Osteocyte (in vitro differentiated cells): Measurements from ENCODE around the gene IGSF5. TPM values are rescaled to one million over a fixed set of nuclear protein-coding genes. Genes with fewer than 3 reads are reported as not detected.

Source experiments
- DNase-seq: peaks from one replicate; pipeline ENCODE4 v3.0.0; 2021; ENCODE audit warnings: mixed read lengths; ENCODE audit not compliant: unreplicated experiment; ENCODE audit errors: extremely low spot score
- H3K27ac Mint-ChIP-seq: one replicate; pipeline ENCODE4 v1.8.0; 2021; ENCODE audit warnings: mild to moderate bottlenecking, mixed read lengths; ENCODE audit not compliant: unreplicated experiment
- H3K27me3 Mint-ChIP-seq: one replicate; pipeline ENCODE4 v1.8.0; 2021; ENCODE audit warnings: mixed read lengths; ENCODE audit not compliant: unreplicated experiment
- H3K36me3 Mint-ChIP-seq: one replicate; pipeline ENCODE4 v1.8.0; 2021; ENCODE audit warnings: mixed read lengths; ENCODE audit not compliant: unreplicated experiment
- H3K4me1 Mint-ChIP-seq: one replicate; pipeline ENCODE4 v1.8.0; 2021; ENCODE audit warnings: mixed read lengths; ENCODE audit not compliant: unreplicated experiment
- H3K4me3 Mint-ChIP-seq: one replicate; pipeline ENCODE4 v1.8.0; 2021; ENCODE audit warnings: mild to moderate bottlenecking, moderate library complexity, mixed read lengths; ENCODE audit not compliant: unreplicated experiment
- H3K9me3 Mint-ChIP-seq: one replicate; pipeline ENCODE4 v1.8.0; 2021; ENCODE audit warnings: mixed read lengths; ENCODE audit not compliant: unreplicated experiment
- total RNA-seq: library from RNA; stranded (reverse); gene quantifications from 2 replicates; pipeline ENCODE4 v1.2.1, GENCODE V29; 2021
- TF ChIP-seq, protein P1 (sequence below): fragments of 200-600 bp; sonication (generic); IDR thresholded peaks from 2 replicates; pipeline ENCODE4 v1.5.0; 2021; ENCODE audit warnings: antibody characterized with exemption, mild to moderate bottlenecking, moderate library complexity

Gene IGSF5
- total RNA-seq, 1 donor from 2014 or later, result not detected

DNA sequence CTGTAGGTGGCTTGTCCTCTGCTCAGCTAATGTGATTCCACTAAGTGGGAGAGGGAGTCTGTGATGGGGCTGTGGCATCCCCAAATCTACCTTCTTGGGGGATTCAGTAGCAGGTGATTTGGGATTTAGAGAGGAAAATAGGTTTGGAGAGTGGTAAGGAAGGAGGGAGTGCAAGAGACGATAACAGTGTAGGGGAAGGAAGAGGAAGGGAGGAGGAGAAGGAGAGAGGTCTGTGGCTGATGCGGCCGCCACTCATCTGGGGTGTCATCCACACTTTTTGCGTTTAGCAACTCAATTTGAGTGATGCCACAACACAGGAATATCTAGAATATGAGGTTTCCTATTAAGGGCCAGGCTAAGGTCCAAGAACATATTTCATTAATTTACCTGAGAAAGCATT, 98.5 kb downstream of the IGSF5 start:
- no peak overlapping the region for H3K4me3 Mint-ChIP-seq
- H3K4me1 Mint-ChIP-seq, result no peaks in the 10 kb centered on the region
- TF ChIP-seq, protein P1, sequence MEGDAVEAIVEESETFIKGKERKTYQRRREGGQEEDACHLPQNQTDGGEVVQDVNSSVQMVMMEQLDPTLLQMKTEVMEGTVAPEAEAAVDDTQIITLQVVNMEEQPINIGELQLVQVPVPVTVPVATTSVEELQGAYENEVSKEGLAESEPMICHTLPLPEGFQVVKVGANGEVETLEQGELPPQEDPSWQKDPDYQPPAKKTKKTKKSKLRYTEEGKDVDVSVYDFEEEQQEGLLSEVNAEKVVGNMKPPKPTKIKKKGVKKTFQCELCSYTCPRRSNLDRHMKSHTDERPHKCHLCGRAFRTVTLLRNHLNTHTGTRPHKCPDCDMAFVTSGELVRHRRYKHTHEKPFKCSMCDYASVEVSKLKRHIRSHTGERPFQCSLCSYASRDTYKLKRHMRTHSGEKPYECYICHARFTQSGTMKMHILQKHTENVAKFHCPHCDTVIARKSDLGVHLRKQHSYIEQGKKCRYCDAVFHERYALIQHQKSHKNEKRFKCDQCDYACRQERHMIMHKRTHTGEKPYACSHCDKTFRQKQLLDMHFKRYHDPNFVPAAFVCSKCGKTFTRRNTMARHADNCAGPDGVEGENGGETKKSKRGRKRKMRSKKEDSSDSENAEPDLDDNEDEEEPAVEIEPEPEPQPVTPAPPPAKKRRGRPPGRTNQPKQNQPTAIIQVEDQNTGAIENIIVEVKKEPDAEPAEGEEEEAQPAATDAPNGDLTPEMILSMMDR, result no peak
- no peaks in the 10 kb centered on the region for H3K27me3 Mint-ChIP-seq
- no peak for DNase-seq
- peaks cover 21% of the 10 kb centered on the region for H3K9me3 Mint-ChIP-seq
- no peaks in the 10 kb centered on the region for H3K36me3 Mint-ChIP-seq
- H3K27ac Mint-ChIP-seq, result no peak overlapping the region

DNA sequence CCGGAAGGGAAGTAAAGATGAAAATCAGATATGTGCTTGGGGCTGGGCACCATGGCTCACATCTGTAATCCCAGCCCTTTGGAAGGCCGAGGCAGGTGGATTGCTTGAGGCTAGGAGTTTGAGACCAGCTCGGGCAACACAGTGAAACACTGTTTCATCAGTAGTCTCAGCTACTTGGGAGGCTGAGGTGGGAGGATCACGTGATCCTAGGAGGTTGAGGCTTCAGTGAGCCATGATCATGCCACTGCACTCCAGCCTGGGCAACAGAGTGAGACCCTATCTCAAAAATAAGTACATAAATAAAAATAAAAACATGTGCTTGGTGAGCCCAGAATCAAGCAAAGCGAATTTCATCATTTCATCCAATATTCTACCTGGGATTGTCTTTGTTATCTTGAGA, 98.9 kb downstream of the IGSF5 start:
- no peak overlapping the region for H3K27ac Mint-ChIP-seq
- H3K36me3 Mint-ChIP-seq, result no peaks in the 10 kb centered on the region
- H3K4me3 Mint-ChIP-seq, result no peak overlapping the region
- no peak for DNase-seq
- no peaks in the 10 kb centered on the region for H3K4me1 Mint-ChIP-seq
- peaks cover 20% of the 10 kb centered on the region for H3K9me3 Mint-ChIP-seq
- no peaks in the 10 kb centered on the region for H3K27me3 Mint-ChIP-seq
- TF ChIP-seq, protein P1, result no peak

DNA sequence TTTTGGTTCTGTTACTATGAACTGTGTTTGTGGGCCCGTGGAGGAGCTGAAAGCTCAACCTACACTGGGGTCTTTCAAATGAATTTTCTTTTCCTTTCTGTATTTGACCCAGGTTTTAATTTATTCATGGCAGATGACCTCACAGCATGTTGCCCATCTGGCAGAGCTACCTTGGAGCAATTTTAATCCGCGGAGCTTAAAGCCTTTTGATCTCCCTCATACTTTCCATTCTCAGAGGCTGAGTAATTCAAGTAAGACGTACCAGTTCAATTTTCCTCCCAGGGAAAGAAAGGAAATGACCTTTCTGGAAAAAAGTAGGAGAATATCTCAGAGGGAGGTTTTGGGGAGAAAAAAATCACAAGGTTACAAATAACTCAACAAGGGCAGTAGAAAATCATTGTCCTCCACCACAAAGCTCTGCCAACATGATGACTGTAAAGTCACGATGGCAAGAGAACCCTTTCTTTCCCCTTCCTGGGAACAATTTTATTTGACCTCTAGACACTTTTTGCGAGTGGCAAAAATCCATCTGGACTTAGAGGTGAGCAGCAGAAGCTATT, 100.7 kb downstream of the IGSF5 start:
- no peak overlapping the region for H3K4me3 Mint-ChIP-seq
- no peak overlapping the region for H3K27ac Mint-ChIP-seq
- no peaks in the 10 kb centered on the region for H3K4me1 Mint-ChIP-seq
- no peaks in the 10 kb centered on the region for H3K36me3 Mint-ChIP-seq
- no peaks in the 10 kb centered on the region for H3K27me3 Mint-ChIP-seq
- peaks cover 20% of the 10 kb centered on the region for H3K9me3 Mint-ChIP-seq
- DNase-seq, result no peak
- TF ChIP-seq, protein P1, result no peak

DNA sequence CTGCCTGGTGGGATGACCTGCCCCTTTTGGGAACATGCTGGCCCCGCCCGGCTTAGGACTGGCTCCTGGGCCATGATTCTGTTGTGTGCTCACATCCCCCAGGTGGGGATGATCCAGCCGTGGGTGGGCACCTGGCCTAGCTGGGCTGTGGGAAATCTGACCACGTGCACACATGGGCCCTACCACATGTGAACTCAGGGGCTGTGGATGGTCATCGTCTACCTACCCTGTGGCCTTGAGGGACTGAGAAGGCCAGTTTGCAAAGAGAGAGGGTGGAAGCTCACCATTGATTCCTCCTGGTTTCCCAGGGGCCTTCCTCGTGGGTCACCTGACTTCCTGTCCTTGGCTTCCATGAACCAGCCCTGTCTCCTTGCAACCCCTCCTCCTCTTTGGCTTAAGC, 102.9 kb downstream of the IGSF5 start:
- H3K4me3 Mint-ChIP-seq, result no peak overlapping the region
- no peaks in the 10 kb centered on the region for H3K4me1 Mint-ChIP-seq
- H3K27ac Mint-ChIP-seq, result no peak overlapping the region
- TF ChIP-seq, protein P1, result no peak
- H3K9me3 Mint-ChIP-seq, result peaks cover 16% of the 10 kb centered on the region
- no peaks in the 10 kb centered on the region for H3K36me3 Mint-ChIP-seq
- no peak for DNase-seq
- H3K27me3 Mint-ChIP-seq, result no peaks in the 10 kb centered on the region

DNA sequence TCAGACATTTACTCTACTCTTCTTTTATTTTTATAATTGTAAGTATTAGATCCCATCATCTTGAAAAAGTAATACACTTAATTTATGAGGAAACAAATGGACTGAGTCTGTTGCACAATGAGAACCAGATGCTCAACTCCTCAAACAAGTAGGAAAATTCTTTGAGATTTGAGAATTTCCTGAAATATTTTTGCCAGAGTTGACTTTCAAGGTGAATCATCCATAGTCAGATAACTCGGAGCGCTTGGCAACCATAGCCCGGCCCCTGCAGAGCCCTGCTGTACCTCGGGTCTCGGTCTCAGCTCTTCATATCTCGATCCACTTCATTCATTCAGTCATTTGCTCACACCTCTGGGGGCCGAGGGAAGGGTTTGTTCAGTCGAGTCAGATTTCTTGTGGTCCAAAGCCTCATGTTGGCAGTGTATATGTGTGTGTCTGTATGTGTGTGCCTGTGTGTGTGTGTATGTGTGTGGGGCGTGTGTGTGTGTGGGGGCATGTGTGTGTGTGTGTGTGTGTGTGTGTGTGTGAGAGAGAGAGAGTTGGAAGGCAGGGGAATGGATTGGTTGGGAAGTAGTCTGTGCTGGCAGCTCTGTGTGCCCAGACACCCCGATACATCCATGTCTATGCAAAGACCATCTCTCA, 104.2 kb downstream of the IGSF5 start:
- no peak for DNase-seq
- Mint-ChIP-seq H3K4me1 (no peaks in the 10 kb centered on the region), H3K27ac (no peak overlapping the region), H3K27me3 (no peaks in the 10 kb centered on the region), H3K9me3 (peaks cover 20% of the 10 kb centered on the region), H3K36me3 (no peaks in the 10 kb centered on the region), H3K4me3 (no peak overlapping the region)
- TF ChIP-seq, protein P1, result no peak
